PC-9 (cell line): ENCODE results near the gene GSTT2B. TPM values are rescaled to one million over a fixed set of nuclear protein-coding genes. Genes with fewer than 3 reads are reported as not detected.
"Not testable (repeated sequence)": the region's sequence is repeated elsewhere in the genome, so short reads cannot be mapped to it uniquely, and the experiment has no call there.

Experiments used
- BruUV-seq: library from RNA; stranded (reverse); fragments of 400-500 nt; replicated peaks from 2 replicates; lab custom pipeline; 2021; lab: Mats Ljungman, UMichigan
- CTCF ChIA-PET: fragments of 300-600 bp; sonication (Branson Sonifier 250); formaldehyde crosslinking; loops from one replicate; lab custom pipeline; 2022; ENCODE audit warnings: antibody characterized with exemption; lab: Charles Lee
- POLR2A ChIA-PET: fragments of 300-600 bp; sonication (Branson Sonifier 250); formaldehyde crosslinking; loops from one replicate; lab custom pipeline; 2022; ENCODE audit warnings: antibody characterized with exemption; ENCODE audit not compliant: unreplicated experiment; lab: Charles Lee
- DNase-seq, 2 experiments: peaks; one replicate each; pipeline versions ENCODE4 v3.0.0 to v3.0.0-alpha.2; 2015 to 2022; ENCODE audit warnings: mixed read lengths in 1 of 2
- H2AFZ ChIP-seq: fragments of 200-600 bp; sonication (generic); 2 replicates; pipeline ENCODE4 v1.8.1; 2017; ENCODE audit warnings: antibody characterized with exemption
- H3F3A ChIP-seq: fragments of 200-600 bp; sonication (generic); 2 replicates; pipeline ENCODE4 v1.8.1; 2017; ENCODE audit warnings: antibody characterized with exemption, mild to moderate bottlenecking, low read depth; ENCODE audit not compliant: insufficient read depth
- H3K27ac ChIP-seq: fragments of 200-600 bp; sonication (generic); 2 replicates; pipeline ENCODE4 v1.6.1; 2016; ENCODE audit warnings: mixed run types
- H3K27me3 ChIP-seq: fragments of 200-600 bp; sonication (generic); 2 replicates; pipeline ENCODE4 v1.6.1; 2016; ENCODE audit warnings: low read depth, mixed run types; ENCODE audit not compliant: insufficient read depth
- H3K36me3 ChIP-seq: fragments of 200-600 bp; sonication (generic); 2 replicates; pipeline ENCODE4 v1.6.1; 2016; ENCODE audit warnings: low read depth, mixed run types
- H3K4me1 ChIP-seq: fragments of 200-600 bp; sonication (generic); replicated peaks from 2 replicates; pipeline ENCODE4 v1.6.1; 2016; ENCODE audit warnings: mixed run types; ENCODE audit not compliant: insufficient read depth
- H3K4me2 ChIP-seq: fragments of 200-600 bp; sonication (generic); 2 replicates; pipeline ENCODE4 v1.6.1; 2017; ENCODE audit warnings: mixed run types
- H3K4me3 ChIP-seq: fragments of 200-600 bp; sonication (generic); 2 replicates; pipeline ENCODE4 v1.6.1; 2016; ENCODE audit warnings: mixed run types
- H3K79me2 ChIP-seq: fragments of 200-600 bp; sonication (generic); 2 replicates; pipeline ENCODE4 v1.6.1; 2017; ENCODE audit warnings: low read depth, mixed run types
- H3K9me2 ChIP-seq: fragments of 200-600 bp; sonication (generic); 2 replicates; pipeline ENCODE4 v1.8.1; 2017; ENCODE audit warnings: mild to moderate bottlenecking; ENCODE audit not compliant: insufficient read depth
- H3K9me3 ChIP-seq: fragments of 200-600 bp; sonication (generic); 2 replicates; pipeline ENCODE4 v1.8.1; 2016; ENCODE audit warnings: low read depth; ENCODE audit not compliant: insufficient read depth
- H4K20me1 ChIP-seq: fragments of 200-600 bp; sonication (generic); 2 replicates; pipeline ENCODE4 v1.8.1; 2017; ENCODE audit not compliant: insufficient read depth
- intact Hi-C: fragments of 100-400 bp; cut with micrococcal nuclease; formaldehyde crosslinking; loops from one replicate; pipeline ENCODE4 v1.10.0; 2022; ENCODE audit not compliant: unreplicated experiment
- total RNA-seq: library from RNA; stranded (reverse); gene quantifications from 2 replicates; pipeline ENCODE4 v1.2.3, GENCODE V29; 2021

The GSTT2B gene
- total RNA-seq, 1 experiment from 2014 or later: not detected

- DNase-seq, POLR2A ChIA-PET: not testable (repeated sequence)
Observed at GRCh38 chr22:23954193-23954990, 6.6 kb downstream of the GSTT2B start.

GRCh38 chr22:23953485-23953884, 7.5 kb downstream of the GSTT2B start:
- H3K27ac ChIP-seq, BruUV-seq, H3K27me3 ChIP-seq, H3K4me3 ChIP-seq, POLR2A ChIA-PET, H3K4me1 ChIP-seq, H3F3A ChIP-seq, H3K4me2 ChIP-seq, H3K9me2 ChIP-seq, H2AFZ ChIP-seq, CTCF ChIA-PET, intact Hi-C loops, H3K79me2 ChIP-seq, DNase-seq, H4K20me1 ChIP-seq, H3K36me3 ChIP-seq, H3K9me3 ChIP-seq: not testable (repeated sequence)

More at GRCh38 chr22:23954193-23954990, 6.6 kb downstream of the GSTT2B start:
- BruUV-seq, H3F3A ChIP-seq, H3K79me2 ChIP-seq, H4K20me1 ChIP-seq, H3K9me3 ChIP-seq, H3K36me3 ChIP-seq, H3K4me1 ChIP-seq, H3K4me3 ChIP-seq, CTCF ChIA-PET, H3K27me3 ChIP-seq, H3K4me2 ChIP-seq, H3K27ac ChIP-seq, H2AFZ ChIP-seq, intact Hi-C loops, H3K9me2 ChIP-seq: not testable (repeated sequence)

GRCh38 chr22:23952794-23953405, 8.1 kb downstream of the GSTT2B start:
- H3K4me3 ChIP-seq, H3K9me2 ChIP-seq, intact Hi-C loops, H3K4me2 ChIP-seq, H3K27ac ChIP-seq, DNase-seq, H4K20me1 ChIP-seq, POLR2A ChIA-PET, H2AFZ ChIP-seq, H3K79me2 ChIP-seq, H3F3A ChIP-seq, H3K9me3 ChIP-seq, H3K36me3 ChIP-seq, CTCF ChIA-PET, H3K4me1 ChIP-seq, H3K27me3 ChIP-seq, BruUV-seq: not testable (repeated sequence)

DNA sequence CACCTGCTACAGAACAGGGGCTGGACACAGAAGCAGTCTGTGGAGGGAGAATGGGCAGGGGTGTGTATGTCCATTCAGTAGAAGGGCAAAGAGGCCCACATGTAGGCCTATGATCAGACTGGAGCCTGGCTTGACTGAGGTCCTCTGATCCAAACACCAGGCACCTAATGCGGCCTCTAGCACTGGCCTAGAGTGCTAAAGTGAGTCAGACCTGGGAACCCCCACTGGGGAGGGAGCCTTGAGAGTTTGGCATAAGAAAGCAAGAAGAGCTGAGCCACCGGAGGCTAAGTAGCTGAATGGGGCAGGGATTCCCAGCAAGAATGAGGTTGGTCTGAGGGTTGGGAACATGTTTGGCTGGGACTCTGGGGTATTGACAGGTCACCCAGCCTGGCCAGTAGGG, 9.6 kb downstream of the GSTT2B start:
- POLR2A ChIA-PET, H3K9me3 ChIP-seq, H3K27me3 ChIP-seq, H3K4me2 ChIP-seq, H3F3A ChIP-seq, H3K79me2 ChIP-seq, H3K9me2 ChIP-seq, H3K27ac ChIP-seq, H3K36me3 ChIP-seq, BruUV-seq, CTCF ChIA-PET, H4K20me1 ChIP-seq, H2AFZ ChIP-seq, H3K4me3 ChIP-seq, intact Hi-C loops, DNase-seq, H3K4me1 ChIP-seq: not testable (repeated sequence)

DNA sequence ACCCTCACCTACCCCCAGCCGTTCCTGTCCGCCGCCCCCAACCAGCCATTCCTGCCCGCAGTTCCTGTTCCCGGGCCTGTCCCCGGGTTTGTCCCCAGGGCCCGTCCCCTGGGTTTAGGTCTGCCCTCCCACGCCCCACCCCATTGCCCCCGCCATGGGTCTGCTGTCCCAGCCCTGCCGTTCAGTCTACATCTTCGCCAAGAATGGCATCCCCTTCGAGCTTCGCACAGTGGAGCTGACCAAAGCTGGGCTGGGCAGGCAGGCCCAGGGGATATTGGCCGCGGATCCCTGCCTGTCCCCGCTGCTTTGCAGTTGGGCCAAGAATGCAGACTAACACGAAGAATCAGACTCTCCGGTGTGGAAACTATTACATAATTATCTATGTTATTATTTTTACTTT, 11.2 kb downstream of the GSTT2B start:
- BruUV-seq, CTCF ChIA-PET, H3K27me3 ChIP-seq, H3K79me2 ChIP-seq, H4K20me1 ChIP-seq, H3K4me2 ChIP-seq, H3K4me3 ChIP-seq, H2AFZ ChIP-seq, H3K4me1 ChIP-seq, intact Hi-C loops, H3K27ac ChIP-seq, H3F3A ChIP-seq, H3K36me3 ChIP-seq, H3K9me2 ChIP-seq, DNase-seq, POLR2A ChIA-PET, H3K9me3 ChIP-seq: not testable (repeated sequence)

GRCh38 chr22:23947391-23947790, 13.6 kb downstream of the GSTT2B start:
- H3K9me2 ChIP-seq, BruUV-seq, H4K20me1 ChIP-seq, H3K27me3 ChIP-seq, H3K27ac ChIP-seq, H3K79me2 ChIP-seq, CTCF ChIA-PET, H3K4me2 ChIP-seq, POLR2A ChIA-PET, H3F3A ChIP-seq, H3K4me1 ChIP-seq, intact Hi-C loops, H3K9me3 ChIP-seq, H3K36me3 ChIP-seq, DNase-seq, H2AFZ ChIP-seq, H3K4me3 ChIP-seq: not testable (repeated sequence)

- H4K20me1 ChIP-seq, H3K27me3 ChIP-seq, H2AFZ ChIP-seq, H3K9me2 ChIP-seq, H3K4me1 ChIP-seq, H3K36me3 ChIP-seq, H3F3A ChIP-seq, CTCF ChIA-PET, BruUV-seq, H3K4me2 ChIP-seq, POLR2A ChIA-PET, H3K4me3 ChIP-seq, H3K79me2 ChIP-seq, H3K9me3 ChIP-seq, DNase-seq, H3K27ac ChIP-seq, intact Hi-C loops: not testable (repeated sequence)
Observed at GRCh38 chr22:23940166-23940565, 20.8 kb downstream of the GSTT2B start.
